Measurements from ENCODE around the gene ZNF672. TPM values are rescaled to one million over a fixed set of nuclear protein-coding genes. Genes with fewer than 3 reads are reported as not detected.
"Not testable (repeated sequence)": the region's sequence is repeated elsewhere in the genome, so short reads cannot be mapped to it uniquely, and the experiment has no call there.

Gene ZNF672
- total RNA-seq, 1 donor from 2014 or later = 39.8 TPM

GRCh38 chr1:248828845-248829244 lies 9.2 kb upstream of the ZNF672 start:
- no peak for DNase-seq
- Histone ChIP-seq H3K27me3 (ENCODE audit: low read depth) (no peaks in the 10 kb centered on the region), H3K9me3 (no peaks in the 10 kb centered on the region), H3K27ac (no peak overlapping the region), H3K36me3 (no peaks in the 10 kb centered on the region), H3K4me1 (peaks cover 23% of the 10 kb centered on the region), H3K4me3 (no peak overlapping the region)
- no peak for ATAC-seq
- TF ChIP-seq CTCF (IDR thresholded peaks at IDR 0.05) = no peak
- intact Hi-C loops (cut with DNase I) = no loop called here

GRCh38 chr1:248830718-248831017 lies 7.4 kb upstream of the ZNF672 start:
- H3K9me3 ChIP-seq; H3K27me3 ChIP-seq (ENCODE audit: low read depth); H3K4me3 ChIP-seq; ATAC-seq; H3K36me3 ChIP-seq; intact Hi-C loops (cut with DNase I); DNase-seq; H3K4me1 ChIP-seq; H3K27ac ChIP-seq: not testable (repeated sequence)

- Histone ChIP-seq H3K4me1 (peaks cover 7% of the 10 kb centered on the region), H3K27ac (no peak overlapping the region), H3K36me3 (no peaks in the 10 kb centered on the region), H3K9me3 (no peaks in the 10 kb centered on the region), H3K4me3 (no peak overlapping the region), H3K27me3 (ENCODE audit: low read depth) (no peaks in the 10 kb centered on the region)
- intact Hi-C loops (cut with DNase I) = no loop called here
- ATAC-seq (no peak), DNase-seq (no peak)
- no peak for TF ChIP-seq CTCF (IDR thresholded peaks at IDR 0.05)
These were observed 6.2 kb upstream of the ZNF672 start for GRCh38 chr1:248831842-248832241.

- no peak for DNase-seq
These were observed 3.6 kb upstream of the ZNF672 start for GRCh38 chr1:248834343-248834940.

GRCh38 chr1:248837045-248837780 lies 811 bp upstream of the ZNF672 start:
- TF ChIP-seq CTCF (IDR thresholded peaks at IDR 0.05) = no peak
- no peak for ATAC-seq
- peak overlapping the region; percentile 100 for H3K27ac ChIP-seq
- DNase-seq = no peak
- H3K9me3 ChIP-seq = no peaks in the 10 kb centered on the region
- peaks cover 38% of the 10 kb centered on the region for H3K4me1 ChIP-seq
- H3K4me3 ChIP-seq = peak overlapping the region; percentile 83
- H3K27me3 ChIP-seq (ENCODE audit: low read depth) = no peaks in the 10 kb centered on the region
- intact Hi-C loops (cut with DNase I) = no loop called here
- H3K36me3 ChIP-seq = no peaks in the 10 kb centered on the region

More at GRCh38 chr1:248834343-248834940, 3.6 kb upstream of the ZNF672 start:
- Histone ChIP-seq H3K4me1 (peaks cover 12% of the 10 kb centered on the region), H3K27me3 (ENCODE audit: low read depth) (no peaks in the 10 kb centered on the region), H3K4me3 (no peak overlapping the region), H3K36me3 (no peaks in the 10 kb centered on the region), H3K27ac (no peak overlapping the region), H3K9me3 (no peaks in the 10 kb centered on the region)
- no peak for ATAC-seq
- TF ChIP-seq CTCF (IDR thresholded peaks at IDR 0.05) = no peak
- intact Hi-C loops (cut with DNase I) = no loop called here
